ENCODE results near the gene UBA52. TPM values are rescaled to one million over a fixed set of nuclear protein-coding genes. Genes with fewer than 3 reads are reported as not detected.

UBA52 gene
- total RNA-seq, 1 donor from 2014 or later = 959 TPM

DNA sequence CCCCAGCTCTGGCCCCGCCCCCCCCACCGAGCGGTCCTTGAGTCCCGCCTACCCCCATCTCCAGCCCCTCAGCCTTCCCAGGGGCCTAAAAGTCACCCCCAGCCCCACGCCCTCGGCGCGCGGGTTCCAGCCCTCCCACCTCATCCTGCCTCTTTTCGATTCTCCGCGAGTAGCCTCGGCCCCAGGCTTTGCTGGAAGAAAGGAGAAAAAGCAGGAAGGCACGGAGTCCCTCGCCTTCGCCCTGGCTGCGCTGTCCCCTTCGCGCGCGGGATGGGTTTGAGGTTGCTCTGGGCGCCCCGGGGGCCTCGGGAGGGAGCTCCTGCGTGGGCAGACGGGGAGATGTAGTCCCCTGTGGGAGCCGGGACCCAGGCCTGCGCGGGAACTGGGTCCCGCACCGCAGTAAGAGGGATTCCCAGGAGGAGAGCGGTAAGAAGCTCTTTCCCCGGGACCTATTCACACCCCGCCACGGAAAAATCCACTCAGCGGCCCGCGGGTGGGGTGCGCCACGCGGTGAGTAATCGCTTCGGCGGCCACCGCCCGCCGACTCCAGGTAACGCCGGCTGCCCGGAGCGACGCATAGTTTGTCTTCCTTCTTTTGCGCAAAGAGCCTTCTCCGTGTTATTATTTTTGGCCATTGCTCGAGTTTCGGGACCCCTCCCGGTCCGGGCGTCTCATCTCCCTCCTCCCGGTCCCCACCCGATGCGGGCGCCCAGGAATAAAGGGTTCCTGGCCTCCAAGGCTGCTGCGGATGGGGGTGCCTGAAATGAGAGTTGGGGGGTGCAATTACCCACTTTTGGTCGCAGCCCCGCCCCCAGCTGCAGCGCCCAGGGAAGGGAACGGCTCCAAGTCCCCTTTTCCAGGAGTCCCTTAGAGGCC is 35.8 kb downstream of the UBA52 start:
- no peak for DNase-seq (ENCODE audit: low spot score)

DNA sequence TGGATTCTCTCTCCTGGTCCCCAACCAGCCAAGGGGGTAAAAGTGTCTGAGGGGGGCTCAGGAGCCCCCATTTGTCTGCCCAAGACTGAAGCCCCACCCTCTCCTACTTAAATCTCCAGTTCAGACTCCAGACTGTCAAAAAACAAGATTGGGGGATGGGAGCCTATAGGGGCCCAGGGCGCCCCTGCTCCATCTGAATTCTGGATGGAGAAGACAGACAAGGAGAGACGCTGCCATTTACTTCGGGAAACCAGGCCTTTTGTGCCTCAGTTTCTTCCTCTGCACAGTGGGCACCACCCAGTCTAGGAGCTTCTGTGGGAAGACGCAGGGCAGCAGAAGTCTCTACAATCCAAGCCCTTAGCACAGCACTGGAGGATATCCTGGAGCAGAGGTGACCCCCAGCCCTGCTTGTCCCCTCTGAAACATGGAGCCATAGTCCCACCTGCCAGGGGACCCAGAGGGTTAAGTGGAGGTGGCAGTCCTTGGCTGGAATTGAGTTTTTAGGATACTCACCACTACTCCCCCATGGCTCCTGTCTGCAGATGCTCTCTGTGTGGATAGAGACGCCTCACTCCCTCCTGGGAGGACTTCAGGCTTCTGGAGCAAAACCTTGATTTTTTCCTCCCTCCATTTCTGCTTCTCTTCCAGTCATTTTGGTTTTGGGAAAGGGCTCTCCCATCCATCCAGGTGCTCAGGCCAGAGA is 36.6 kb downstream of the UBA52 start:
- no peak for DNase-seq (ENCODE audit: low spot score)

DNA sequence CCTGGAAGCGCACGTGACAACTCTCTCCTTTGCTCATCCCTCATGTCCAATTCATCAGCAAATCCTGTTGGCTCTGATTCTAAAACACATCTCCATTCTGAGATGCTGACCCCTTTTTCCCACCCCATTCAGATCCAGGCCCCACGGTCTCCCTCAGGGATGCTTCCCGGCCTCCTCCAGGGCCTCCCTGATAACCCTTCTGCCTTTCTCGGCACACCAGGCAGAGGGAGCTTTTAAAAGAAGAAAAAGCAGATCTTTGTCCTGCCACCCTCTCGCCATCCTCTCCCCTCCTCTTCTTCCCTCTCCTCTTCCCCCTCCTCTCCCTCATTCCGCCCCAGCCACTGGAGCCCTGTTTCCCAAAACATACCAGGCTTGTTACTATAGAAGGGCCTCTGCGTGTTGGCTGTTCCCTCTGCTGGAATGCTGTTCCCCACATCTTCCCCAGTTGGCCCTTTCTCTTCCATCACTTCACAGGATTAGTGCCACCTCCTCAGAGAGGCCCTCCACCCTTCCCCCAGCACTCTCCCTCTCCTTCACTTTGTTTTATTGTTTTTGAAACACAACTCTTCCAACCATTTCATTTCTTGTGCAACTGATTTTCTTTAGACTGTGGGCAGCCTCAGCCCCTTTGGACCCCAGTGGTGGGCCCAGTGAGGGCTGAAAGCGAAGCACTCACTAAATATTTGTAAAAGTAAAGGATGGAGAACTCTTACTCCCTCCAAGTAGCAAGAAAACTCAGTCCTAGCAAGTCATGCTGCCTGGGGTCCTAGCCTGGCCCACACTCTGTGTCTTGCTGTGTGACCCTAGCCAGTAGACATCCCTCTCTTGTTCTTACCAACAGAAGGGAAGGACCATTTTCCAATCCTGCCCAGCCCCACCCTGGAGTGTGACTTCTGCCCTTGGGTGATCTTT is 37.4 kb downstream of the UBA52 start:
- DNase-seq (ENCODE audit: low spot score) = no peak

DNA sequence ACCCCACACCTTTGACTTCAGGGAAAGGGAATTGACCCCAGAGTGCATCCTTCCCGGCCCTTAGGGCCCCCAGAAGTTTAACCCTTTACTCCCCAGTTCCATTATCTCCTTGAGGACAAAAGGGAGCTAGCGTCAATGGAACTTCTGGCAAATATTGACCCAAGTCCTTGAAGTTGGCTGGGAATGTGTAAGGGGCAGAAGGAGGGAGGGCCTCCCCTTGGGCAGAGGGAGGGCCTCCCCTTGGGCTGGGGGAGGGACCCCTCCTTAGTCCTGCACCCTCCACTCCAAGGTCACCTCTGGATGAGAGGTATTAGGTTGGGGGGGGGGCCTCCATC is 38.0 kb downstream of the UBA52 start:
- DNase-seq (ENCODE audit: low spot score) = no peak

DNA sequence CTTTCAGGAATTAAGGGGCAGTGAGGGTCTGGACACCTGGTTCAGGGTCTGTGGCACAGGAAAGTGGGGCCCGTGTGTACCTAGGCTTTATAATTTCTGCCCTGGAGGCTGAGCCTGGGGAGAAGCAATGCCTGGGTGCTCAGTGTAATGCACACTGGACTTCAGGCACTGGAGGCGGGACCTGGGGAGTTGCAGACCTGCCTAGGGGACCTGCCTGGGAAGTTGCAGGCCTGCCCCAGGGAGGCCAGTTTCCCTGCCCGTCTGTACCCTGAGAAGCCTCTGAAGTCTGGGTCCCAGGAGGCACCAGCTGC is 38.5 kb downstream of the UBA52 start:
- no peak for DNase-seq (ENCODE audit: low spot score)

DNA sequence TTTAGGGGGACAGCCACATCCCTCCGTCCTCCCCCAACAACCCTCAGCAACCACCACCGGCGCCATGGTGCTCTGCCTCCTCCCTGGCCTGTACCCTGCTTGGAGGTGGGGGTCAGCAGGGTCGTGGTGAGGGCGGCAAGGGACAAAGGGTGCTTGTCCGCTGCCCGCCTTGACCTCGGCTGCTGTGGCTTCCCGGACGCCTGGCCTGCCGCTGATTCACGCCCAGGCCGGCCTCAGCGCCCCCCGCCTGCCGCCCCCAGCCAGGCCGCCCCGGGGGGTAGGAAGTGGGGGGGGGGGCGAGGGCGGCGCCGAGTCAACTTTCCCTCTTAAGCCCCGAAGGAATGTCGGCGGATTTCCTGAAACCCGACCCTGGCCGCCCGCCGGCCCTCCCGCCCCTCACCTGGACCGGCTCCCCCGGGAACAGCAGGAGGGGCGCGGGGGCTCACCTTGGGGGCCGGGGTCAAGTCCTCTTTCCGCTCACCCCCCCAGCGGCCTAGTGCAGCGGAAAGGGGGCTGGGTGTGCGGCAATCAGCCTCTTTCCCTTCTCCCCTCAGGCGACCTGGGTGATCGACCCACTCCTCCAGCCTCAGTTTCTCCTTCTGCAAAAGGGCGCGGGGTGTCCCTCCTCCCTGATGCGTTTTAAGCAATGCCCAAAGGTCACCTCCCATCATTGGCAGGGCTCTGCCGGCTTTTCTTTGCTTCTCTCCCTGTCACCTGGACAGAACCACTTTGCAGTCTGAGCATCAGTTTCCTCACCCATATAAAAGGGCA is 39.1 kb downstream of the UBA52 start:
- DNase-seq (ENCODE audit: low spot score) = no peak

DNA sequence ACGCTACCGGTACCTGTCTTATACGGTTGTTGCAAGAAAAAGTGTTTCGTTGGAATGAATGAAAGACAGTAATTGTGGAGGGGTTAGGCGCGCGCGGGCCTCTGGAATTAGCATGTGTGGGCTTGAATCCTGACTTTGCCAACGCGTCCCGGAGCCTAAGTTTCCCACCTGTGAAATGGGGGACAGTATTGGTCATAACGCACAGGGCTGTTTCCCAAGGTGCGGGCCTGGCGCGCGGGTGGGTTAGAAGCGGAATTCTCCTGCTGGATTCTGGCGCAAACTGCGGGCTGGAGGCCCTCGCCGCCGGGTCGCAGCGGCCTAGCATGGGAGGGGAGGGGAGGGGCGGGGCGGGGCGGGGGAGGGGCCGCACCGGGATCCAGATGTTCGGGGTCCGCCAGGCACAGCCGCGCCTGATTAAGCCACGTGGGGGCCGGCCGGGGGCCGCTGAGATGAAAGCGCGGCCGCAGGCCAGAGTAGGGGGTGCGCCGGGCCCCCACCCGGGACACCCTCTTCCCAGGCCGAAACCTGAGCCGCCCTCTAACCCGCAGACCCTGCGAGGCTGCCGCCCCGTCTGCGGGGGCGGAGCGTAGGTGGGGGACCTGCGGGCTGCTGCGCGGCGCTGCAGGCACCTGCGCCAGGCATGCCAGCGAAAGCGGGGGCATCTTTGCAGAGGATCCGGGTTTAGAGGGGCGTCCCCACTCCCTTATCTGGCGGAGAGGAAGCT is 39.8 kb downstream of the UBA52 start:
- no peak for DNase-seq (ENCODE audit: low spot score)

DNA sequence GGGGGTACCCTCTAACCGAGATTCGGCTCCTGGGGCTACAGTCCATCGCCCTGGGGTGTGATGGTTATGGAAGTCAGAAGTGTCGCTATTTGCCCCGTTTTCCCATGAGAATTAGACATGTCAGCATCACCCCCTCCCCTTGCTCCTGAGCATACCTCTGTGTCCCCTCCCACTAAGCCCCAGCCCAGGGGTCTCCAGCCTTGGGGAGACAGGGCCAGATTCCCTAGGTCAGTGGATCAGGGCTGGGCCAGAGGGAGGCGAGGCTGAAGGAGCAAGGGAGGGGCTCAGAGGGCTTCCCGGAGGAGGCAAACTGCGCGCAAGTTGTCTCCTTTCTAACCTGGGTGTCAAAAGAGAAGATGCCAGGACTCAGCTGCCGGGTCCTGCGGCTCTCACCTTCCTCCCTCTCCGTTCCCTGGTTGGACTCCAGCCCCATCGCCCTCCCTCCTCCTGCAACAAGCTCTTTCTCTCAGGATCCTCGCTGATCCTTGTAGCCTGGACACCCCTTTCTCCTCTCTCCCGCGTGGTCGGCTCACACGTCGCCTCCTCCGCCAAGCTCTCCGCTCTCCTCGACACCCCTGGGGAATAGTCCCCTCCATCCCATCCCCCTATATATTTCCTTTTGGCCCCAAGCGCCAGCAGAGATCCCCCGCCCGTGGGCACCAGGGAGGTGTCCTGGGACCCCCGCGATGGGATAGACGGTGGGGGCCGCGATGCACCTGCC is 40.6 kb downstream of the UBA52 start:
- DNase-seq (ENCODE audit: low spot score) = no peak

DNA sequence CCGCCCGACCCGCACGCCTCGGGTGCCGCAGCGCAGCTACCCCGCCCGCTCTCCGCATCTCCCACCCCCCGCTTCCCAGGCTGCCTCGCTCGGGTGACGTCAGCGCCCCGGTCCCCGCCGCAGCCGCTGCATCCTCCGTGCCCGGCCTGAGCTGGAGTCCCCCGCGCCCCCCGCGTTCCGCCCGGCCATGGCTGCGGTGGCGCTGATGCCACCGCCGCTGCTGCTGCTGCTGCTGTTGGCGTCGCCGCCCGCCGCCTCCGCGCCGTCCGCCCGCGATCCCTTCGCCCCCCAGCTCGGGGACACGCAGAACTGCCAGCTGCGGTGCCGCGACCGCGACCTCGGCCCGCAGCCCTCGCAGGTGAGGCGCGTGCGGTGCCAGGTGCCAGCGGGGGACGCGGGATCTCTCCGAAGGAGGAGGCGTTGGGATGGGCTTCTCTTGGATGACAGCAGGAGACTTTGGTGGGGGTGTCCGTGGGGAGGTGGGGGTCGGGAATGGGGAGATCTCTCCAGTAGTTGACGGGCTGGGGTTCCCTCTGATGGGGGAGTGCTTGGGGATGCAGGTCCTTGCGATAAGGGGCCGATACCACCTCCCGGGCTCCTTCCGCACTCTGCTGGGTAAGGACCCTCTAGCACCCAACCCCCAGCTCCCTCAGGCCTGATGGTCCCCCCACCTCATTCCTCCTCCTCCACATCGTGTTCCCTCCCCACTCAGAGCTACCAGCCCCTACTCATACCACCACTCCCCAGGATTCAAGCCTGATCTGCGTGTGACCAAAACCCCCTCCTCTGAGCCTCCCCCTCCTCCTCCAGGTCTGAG is 41.3 kb downstream of the UBA52 start, which contains the start of gene TMEM59L:
Gene TMEM59L, plus strand, starts transcription at position 99 of the 817 bp plus-strand sequence. Its CDS starts 89 bp downstream, at position 188.
- no peak for DNase-seq (ENCODE audit: low spot score)

DNA sequence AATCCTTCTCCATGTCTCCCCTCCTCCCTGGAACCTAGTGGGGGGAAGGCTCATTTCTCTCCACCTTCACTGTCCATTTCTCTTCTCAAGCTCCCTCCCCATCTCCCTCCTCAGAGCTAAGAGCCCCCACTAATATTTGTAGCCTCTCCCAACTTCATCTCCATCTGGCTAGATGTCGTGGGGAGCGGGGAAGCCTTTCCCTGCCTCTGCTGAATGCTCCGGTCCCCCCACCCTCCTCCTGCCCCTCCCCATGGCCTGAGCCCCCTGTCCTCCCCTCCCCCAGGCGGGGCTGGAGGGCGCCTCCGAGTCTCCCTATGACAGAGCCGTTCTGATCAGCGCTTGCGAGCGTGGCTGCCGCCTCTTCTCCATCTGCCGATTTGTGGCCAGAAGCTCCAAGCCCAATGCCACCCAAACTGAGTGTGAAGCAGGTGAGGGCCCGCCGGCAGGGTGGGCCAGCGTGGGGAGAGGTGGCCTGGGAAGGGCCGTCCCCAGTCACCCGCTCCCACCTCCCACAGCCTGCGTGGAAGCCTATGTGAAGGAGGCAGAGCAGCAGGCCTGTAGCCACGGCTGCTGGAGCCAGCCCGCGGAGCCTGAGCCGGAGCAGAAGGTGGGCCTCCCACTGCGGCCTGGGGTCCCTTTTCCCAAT is 42.1 kb downstream of the UBA52 start:
- DNase-seq (ENCODE audit: low spot score) = no peak

DNA sequence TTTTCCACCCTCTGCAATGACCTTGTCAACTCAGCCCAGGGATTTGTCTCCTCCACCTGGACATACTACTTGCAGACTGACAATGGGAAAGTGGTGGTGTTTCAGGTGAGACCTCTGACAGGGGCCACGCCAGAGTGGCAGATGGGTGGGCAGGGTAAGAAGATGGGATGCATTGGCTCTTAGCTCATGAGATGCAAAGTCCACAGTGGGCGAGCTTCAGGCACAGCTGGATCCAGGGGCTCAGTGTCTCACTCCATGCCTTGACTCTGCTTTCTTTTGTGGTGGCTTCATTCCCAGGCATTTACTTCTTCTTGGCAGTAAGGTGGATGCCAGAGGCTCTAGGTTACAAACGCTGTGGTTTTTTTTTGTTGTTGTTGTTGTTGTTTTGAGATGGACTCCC is 44.4 kb downstream of the UBA52 start:
- no peak for DNase-seq (ENCODE audit: low spot score)

DNA sequence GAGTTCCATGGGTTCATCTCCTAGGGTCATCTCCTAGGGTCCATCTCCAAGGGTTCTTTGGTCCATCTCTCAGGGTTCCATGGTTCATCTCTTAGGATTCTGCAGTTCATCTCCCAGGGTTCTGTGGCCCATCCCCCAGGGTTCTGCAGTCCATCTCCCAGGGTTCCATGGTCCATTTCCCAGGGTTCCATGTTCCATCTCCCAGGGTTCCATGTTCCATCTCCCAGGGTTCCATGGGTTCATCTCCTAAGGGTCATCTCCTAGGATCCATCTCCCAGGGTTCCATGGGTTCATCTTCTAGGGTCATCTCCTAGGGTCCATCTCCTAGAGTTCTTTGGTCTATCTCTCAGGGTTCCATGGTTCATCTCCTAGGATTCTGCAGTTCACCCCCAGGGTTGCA is 45.9 kb downstream of the UBA52 start:
- DNase-seq (ENCODE audit: low spot score) = no peak

DNA sequence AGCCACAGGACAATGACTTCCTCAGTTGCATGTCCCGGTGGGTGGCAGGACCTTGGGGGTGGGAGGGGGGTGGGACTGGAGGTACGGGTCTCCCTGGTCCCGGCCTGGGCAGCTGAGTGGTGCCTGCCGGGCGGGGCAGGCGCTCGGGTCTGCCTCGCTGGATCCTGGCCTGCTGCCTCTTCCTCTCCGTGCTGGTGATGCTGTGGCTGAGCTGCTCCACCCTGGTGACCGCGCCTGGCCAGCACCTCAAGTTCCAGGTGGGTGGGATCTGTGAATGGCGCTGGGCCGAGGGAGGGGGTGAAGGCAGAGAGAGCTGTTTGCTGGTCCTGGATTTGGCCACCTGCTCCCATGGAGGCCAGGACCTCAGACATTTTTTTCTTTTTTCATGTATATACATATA is 46.6 kb downstream of the UBA52 start:
- DNase-seq (ENCODE audit: low spot score) = no peak

DNA sequence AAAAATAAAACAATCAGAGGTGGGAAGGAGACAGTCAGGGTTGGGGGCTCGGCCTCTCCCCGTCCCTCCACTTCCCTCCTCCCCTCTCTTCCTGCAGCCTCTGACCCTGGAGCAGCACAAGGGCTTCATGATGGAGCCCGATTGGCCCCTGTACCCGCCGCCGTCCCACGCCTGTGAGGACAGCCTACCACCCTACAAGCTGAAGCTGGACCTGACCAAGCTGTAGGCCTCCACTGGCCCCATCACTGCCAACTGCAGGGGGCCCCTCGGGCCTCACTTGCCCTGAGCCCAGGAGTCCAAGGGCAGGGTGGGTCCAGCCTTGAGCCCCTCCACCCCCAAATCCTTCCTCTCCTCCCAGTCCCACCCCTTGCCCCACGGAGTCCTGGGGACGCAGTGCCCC is 48.7 kb downstream of the UBA52 start:
- no peak for DNase-seq (ENCODE audit: low spot score)

DNA sequence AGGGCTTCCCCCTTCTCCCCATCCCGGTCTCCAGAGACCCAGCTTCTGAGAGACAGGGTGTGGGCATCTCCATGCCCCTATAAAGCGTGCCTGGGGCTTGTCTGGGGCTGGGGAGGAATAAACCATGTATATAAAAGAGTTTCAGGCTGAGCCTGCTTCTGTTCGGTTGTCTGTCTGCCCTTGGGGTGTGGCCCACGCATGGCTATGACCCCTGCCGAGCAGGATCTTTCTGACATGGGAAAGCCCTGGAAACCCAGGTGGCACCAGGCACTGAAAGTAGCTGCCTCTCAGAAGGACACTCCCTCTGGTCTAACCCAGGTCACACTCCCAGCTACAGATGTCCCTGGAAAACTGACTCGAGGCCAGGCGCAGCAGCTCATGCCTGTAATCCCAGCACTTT is 49.2 kb downstream of the UBA52 start:
- no peak for DNase-seq (ENCODE audit: low spot score)

DNA sequence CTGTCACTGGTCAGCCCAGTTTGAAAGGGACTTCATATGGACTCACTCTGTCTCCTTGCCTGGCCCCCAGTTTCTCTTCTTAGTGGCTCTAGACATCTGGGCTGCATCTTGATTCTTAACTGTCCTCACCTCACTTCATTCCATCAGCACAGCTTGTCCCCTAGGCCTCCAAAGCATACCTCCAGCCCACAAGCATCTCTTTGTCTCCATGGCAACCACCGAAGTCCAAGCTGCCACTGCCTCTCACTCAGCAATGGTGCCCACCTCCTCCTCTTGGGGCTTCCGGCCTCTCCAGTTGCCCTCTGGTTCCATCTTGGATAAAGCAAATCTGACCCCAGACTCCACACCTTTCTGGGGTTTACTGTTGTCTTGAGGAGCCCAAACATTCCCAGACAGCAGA is 55.2 kb downstream of the UBA52 start:
- no peak for DNase-seq (ENCODE audit: low spot score)

Data from mesenteric fat pad (tissue), 1 donor.